HG03342 (cell line): Measurements from ENCODE around the gene NPHS1.
"Not testable (repeated sequence)": the region's sequence is repeated elsewhere in the genome, so short reads cannot be mapped to it uniquely, and the experiment has no call there.

Source experiments
- ATAC-seq: cut with Tn5 transposase; IDR thresholded peaks from one replicate; pipeline ENCODE4 v1.9.1; 2021; ENCODE audit warnings: mild to moderate bottlenecking, moderate library complexity; ENCODE audit not compliant: unreplicated experiment

NPHS1 gene

GRCh38 chr19:35848919-35849505, 3.3 kb downstream of the NPHS1 start:
- ATAC-seq = no peak

- no peak for ATAC-seq
These were observed 3.8 kb downstream of the NPHS1 start for GRCh38 chr19:35848486-35848885.

GRCh38 chr19:35847911-35848310, 4.4 kb downstream of the NPHS1 start:
- no peak for ATAC-seq

- ATAC-seq = no peak
These were observed 6.2 kb downstream of the NPHS1 start for GRCh38 chr19:35846038-35846668.

GRCh38 chr19:35845215-35846037, 6.9 kb downstream of the NPHS1 start:
- ATAC-seq = no peak

- ATAC-seq = no peak
These were observed 7.7 kb downstream of the NPHS1 start for GRCh38 chr19:35844482-35845214.

- ATAC-seq = no peak
These were observed 8.4 kb downstream of the NPHS1 start for GRCh38 chr19:35843676-35844481.

- no peak for ATAC-seq
These were observed 9.5 kb downstream of the NPHS1 start for GRCh38 chr19:35842666-35843272.

GRCh38 chr19:35841961-35842595, 10.2 kb downstream of the NPHS1 start:
- ATAC-seq = no peak

GRCh38 chr19:35836096-35836495, 16.2 kb downstream of the NPHS1 start:
- not testable (repeated sequence) for ATAC-seq

- no peak for ATAC-seq
These were observed 18.3 kb downstream of the NPHS1 start for GRCh38 chr19:35833972-35834371.

- no peak for ATAC-seq
These were observed 20.2 kb downstream of the NPHS1 start for GRCh38 chr19:35832054-35832453.

GRCh38 chr19:35830986-35831385, 21.3 kb downstream of the NPHS1 start:
- no peak for ATAC-seq

- no peak for ATAC-seq
These were observed 23.5 kb downstream of the NPHS1 start for GRCh38 chr19:35828692-35829301.

- ATAC-seq = no peak
These were observed 28.2 kb downstream of the NPHS1 start for GRCh38 chr19:35824150-35824549.

- ATAC-seq = no peak
These were observed 29.7 kb downstream of the NPHS1 start for GRCh38 chr19:35822579-35822978.

GRCh38 chr19:35818445-35818844, 33.9 kb downstream of the NPHS1 start:
- ATAC-seq = no peak

- no peak for ATAC-seq
These were observed 35.5 kb downstream of the NPHS1 start for GRCh38 chr19:35816846-35817245.

GRCh38 chr19:35816262-35816661, 36.0 kb downstream of the NPHS1 start:
- ATAC-seq = no peak
